Limb (tissue), 2 donors: ENCODE results near the gene CLEC2L.

Experiments
- DNase-seq, 2 donors: peaks; one replicate each; pipeline ENCODE4 v3.0.0-alpha.2; 2016; ENCODE audit errors: extremely low spot score in 2 of 2

The CLEC2L gene

DNA sequence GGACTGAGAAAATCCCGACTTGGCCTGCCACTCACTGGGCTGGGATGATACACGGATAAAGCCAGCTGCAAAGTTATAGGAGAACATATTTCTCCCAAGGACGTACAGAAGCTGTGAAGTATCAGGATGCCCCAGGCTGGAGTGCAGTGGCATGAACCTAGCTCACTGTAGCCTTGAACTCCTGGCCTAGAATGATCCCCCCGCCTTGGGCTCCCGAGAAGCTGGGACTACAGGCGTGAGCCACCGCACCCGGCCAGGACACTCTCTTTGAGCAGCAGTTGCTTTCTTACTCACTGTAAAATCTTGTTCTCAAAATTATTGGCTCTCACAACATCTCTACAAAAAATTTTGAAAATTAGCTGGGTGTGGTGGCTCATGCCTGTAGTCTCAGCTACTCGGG lies 50.4 kb downstream of the CLEC2L start:
- DNase-seq: no peak

DNA sequence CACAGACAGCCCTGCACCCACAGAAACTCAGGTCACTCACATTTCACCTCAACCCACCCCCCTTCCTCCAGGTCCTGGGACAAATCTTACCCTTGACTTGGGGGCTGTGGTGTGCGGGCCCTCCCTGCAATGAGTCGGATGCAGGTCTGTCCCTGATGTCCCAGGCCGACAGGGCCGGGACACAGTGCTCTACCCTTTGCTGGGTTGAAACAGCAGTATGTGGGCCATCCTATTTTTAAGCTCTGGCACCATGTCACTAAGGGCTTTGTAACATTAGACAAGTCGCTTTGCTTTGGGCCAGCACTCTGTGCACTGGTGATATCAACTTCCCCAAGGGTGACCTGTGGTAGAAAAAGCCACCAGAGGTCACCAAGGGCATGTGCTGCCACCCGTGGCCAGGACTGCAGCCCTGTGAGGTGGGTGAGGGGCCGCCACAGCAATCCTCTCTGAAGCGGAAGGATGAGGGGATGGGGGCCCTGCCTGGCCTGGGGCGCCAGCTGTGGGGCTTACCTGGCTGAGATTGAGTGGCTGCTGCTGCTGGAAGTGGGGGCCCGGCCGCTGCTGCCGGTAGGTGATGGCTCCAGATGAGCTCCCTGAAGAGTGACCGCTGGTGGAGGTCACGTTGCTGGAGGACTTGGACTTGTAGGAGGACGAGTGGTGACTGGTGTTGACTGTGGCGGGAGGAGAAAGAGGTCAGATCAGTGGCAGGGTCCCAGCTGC lies 51.3 kb downstream of the CLEC2L start:
- DNase-seq: no peak

DNA sequence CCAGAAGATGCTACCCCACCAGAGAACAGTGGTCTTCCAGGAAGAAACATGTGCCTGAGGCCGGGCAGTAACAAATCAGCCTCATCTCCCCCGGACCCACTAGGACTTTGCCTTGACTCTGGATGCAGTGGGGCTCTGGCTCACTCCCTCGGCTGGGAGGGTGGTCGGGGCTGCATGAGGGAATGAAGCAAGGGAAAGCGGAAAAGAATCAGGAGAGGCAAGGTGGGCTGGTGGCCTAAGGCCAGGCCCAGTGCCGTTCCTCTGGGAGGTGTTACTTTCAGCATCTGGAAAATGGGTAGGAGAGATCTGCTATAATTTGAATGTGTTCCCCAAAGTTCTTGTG lies 51.8 kb downstream of the CLEC2L start:
- no peak for DNase-seq

DNA sequence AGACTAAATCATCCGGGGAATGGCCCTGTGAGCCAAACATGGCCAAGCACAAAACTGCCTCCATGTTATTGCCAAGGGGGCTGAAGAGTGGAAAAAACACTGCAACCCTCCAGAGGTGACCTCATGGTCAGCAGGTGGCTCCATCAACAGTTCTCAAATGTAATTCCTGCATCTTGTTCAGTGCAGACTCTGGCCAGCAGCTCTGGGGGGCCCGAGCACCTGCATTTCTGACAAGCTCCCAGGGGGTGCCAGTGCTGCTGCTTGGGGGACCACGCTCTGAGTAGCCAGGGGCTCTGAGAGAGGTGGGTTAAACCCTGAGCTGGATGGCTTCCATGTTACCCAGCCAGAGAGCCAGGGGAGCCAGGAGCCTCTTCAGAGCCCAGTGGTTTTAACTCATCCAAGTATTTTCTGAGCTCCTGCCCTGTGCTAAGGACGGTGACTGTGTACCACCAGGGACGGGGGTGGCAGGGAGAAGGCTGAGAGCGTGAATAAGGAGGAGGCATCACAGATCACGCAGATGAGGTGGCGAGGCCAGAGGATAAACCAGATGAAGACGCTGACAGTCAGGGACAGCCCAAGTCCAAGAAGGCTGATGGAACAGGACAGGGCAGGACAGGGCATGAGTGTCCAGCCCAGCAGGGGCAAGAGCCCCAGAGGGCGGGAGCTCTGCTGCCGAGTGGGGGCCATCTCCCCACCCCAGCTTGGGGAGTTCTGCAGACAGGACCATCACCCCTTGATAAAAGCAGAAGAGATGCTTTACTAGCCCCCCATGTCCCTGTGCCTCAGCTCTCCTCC lies 52.9 kb downstream of the CLEC2L start:
- no peak for DNase-seq

DNA sequence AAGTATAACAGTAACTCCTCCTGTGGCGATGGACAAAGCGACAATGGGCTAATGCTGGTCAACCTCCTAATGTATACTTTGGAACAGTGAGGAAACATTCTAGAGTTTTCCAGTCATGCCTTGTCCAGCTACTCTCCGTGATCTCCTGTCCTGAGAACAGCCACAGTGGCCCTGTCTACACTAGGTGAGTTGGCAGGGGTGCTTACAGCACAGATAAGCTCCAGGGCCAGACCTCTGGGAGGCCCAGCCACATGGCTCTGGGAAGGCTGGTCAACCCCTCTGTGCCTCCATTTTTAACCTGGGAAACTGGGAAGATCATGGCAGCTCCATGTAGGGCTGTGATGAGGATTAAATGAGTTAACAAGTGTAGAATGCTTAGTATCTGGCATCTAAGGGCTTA lies 57.0 kb downstream of the CLEC2L start:
- DNase-seq: no peak

DNA sequence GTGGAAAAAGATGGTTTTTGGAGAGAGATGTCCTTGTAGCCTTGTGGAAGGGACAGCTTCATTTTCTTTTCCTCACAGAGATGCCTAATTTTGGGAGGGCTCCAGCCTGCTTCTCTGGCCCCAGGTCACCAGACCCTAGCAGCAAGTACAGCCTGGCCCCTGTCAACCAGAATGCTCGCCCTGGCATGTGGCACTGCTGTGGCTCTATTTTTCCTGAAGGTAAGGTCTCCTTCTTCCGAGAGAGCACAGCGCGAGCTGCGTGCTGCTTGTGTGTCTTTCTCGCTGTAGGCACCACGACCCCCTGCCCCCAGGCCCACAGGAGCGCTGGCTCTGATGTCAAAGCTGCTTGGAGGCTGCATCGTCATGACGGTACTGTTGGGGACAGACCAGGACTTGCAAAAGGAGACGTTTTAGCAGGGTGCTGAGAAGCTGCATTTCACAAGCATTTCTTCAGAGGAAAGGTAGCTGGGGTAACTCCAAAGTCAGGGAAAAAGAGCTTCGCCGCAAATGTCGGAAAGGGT lies 58.7 kb downstream of the CLEC2L start:
- DNase-seq: no peak

DNA sequence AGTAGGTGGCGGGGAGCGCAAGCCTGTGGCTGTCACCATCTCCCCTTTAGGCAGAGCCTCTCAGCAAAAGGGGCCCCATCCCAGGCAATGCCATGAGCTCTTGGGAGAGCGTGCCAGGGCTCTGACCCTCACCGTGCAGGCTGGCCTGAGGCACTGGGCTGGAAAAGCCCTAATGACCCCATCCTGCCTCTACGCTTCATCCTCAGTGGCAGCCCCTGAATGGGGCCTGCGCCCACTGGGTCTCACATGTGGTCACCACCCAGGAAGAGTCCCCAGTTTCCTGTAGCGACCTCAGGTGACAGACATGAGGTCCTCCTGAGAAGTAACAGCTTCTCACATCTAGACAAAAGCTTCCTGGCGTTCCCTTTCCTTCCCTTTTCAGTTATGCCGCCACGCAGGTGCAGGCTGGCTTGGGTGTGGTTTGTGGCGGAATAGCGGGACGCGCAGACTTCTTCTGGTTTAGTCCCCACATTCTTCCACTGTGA lies 59.2 kb downstream of the CLEC2L start:
- DNase-seq: no peak

DNA sequence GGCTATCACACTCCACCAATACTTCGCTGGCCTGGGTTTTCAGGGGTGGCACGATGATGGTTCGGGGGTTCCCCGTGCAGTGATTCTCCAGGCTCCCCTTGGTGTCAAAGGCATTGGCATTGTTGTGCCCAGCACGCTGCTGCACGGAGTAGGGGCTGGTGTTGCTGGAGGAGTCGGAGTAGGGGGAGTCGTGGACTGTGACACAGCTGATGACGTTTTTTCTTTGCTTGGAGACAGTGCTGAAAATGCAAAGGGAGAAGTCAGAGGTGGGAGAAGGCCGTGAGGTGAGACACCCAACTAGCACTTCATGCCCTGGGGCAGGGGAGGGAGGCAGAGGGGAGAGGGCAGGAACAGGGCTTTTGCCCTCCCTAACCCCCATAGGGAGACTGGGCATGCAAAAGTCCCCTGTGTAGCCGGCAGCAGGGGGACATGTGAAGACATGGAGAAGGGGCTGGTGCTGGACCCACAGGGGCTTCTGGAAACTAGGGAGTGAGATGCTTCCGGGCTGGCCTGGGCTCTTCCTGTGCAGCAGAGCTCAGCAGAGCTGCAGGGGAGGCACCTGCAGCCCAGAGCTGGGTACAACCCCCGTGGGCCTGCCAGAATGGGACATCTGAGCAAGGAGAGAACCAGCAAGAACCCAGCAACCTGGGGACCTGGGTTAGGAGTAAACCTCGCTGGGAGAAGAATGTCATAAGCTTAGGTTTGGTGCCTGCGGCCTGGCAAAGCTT lies 60.5 kb downstream of the CLEC2L start:
- no peak for DNase-seq

DNA sequence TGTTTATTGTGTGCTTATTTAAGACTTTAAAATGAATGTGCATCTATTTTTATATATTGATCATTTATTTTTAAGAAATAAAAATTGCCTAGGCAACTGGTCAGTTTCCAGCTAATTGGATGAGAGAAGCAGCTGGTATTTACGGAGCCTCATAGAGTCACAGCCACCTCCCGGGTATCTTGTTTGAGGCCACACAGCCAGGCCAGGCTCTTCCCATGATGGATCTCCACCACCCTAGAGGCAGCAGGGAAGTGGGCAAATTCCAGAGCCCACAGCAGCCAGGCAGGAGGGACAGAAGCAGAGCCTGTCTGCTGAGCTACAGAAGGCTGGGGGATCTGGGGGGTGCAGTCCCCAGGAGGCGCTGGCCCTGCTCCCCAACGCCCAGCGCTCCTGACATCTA lies 61.6 kb downstream of the CLEC2L start:
- no peak for DNase-seq

DNA sequence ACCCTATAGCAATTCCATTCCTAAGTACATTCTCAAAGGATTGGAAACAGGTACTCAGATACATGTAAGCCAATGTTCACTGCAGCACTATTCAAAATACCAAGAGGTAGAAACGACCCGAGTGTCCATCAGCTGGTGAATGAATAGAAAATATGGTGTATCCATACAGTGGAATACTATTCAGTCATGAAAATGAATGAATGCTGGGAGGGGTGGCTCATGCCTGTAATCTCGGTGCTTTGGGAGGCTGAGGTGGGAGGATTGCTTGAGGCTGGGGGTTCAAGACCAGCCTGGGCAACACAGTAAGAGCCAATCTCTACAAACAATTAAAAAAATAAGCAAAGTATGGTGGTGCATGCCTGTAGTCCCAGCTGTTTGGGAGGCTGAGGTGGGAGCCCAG lies 62.8 kb downstream of the CLEC2L start:
- DNase-seq: no peak

DNA sequence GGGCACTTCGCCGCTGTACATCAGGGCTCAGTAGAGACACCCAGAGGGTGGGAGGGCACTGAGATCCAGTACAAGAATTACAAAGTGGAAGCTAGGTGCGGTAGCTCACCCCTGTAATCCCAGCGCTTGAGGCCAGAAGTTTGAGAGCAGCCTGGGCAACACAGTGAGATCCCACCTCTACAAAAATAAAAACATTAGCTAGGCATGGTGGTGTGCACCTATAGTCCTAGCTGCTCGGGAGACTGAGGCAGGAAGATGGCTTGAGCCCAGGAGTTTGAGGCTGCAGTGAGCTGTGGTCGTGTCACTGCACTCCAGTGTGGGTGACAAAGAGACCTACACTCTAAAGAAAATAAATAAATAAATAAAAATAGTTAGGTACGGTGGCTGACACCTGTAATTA lies 64.0 kb downstream of the CLEC2L start:
- DNase-seq: no peak

DNA sequence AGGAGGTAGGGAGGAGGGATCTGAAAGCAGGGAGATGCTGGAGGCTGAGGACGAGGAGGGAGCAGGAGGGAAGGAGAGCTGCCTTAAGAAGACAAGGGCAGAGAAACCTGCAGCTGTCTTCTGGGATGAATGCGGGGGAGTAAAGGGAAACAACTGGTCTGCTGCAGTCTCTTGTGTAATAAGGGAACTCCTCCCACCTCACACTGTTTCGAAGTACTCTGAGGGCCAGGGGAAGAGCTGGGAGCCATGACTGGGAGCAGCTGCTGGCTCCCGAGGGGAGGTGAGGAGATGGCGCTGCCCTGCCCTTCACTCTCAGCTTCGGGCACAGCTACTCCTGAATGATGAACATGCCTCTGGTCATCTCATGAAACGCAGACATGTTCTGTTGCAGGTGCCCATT lies 65.1 kb downstream of the CLEC2L start:
- peak in 1 of 2 donors; percentile 5 for DNase-seq

DNA sequence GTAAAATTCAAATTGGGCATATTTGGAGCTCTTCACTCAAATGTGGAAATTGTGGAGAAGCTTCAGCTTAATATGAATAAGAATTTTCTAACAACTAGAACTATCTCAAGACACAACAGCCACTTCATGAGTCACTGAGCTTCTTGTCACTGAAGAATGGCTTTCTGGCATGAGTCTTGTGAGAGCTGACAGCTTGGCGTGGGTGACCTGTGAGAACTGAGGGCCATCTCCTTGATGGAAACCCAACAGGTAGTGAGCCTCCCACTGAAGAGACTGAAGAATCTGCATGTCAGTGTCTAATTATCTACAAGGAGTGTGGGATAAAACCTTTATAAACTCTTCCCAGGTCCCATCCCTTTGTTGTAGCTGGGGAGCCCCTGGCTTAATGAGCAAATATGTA lies 66.0 kb downstream of the CLEC2L start:
- no peak for DNase-seq

DNA sequence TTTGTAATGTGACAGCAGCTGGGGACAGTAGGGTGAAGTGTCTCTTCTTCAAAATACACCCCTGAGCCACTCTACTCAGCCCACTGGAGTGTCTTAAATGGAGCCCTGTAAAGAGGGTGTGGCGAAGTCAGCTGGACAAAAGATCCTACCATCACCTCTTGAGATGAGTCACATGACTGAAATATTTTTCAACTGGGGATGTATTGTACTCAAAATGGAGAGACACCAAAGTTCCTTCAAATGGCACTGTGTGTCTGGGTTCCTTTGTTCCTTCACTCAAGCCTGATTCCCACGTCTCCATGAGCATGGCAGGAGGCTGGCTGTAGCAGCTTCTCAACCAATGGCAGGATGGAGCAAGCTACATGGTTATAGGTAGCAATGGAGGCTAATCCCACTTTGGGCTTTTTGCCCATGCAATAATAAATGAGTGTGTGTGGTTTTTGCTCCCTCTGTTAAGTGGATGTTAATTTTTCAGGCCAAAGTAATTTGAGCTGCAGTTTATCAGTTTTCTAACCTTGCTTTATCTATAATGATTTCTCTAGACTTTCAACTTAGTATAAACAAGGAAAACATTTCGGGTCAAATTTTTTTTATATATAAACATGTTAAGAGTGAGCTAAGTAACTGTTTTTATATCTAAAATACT lies 68.2 kb downstream of the CLEC2L start:
- DNase-seq: no peak

DNA sequence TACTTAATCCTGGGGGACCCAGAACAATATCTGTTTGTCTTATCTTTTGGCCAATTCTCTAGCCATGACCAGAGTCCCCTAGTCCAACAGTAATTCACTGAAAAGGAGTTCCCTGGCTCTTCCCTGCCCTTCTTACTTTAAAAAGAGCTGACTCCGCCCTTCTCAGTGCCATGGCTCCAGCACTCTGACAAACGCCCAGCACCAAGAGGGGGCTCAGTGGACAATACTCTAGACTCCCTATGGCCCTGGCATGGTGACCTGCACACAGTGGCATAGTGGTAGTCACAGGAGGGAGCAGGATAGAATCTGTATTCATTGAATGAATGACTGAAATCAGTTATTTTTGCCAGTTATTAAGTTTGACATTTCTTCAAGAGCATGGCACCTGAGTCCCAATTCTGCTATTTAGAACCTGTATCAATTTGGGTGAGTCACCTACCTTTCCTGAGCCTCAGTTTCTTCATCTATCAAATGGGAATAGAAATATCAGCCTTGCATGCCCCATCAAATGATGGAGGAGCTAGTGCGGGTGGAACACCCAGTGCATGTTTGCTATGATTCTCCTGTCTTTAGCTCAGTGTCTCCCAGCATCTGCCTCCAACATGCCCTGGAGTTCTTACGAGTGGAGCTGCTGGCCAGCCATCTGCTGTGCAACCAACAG lies 69.4 kb downstream of the CLEC2L start:
- DNase-seq: no peak

DNA sequence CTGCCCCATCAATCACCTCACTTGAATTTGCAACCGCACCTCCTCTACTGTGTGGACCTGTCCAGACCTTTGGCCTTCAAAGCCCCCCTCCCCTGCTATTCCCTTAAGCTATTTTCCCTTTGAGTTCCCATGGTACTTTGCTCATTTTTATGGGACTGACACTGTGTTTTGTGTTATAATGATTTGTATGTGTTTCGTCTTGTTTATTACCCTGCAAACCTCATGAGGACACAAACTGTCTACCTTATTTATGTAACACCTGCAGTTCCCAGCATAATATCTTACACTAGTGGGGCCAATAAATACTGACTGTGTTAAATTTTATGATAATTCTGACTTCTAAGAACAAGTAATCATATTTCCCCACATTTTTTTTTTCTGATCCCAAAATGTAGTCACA lies 70.6 kb downstream of the CLEC2L start:
- no peak for DNase-seq
